GM19023 (cell line): ENCODE measurements around the gene EVL.

ENCODE experiments used
- ATAC-seq: cut with Tn5 transposase; IDR thresholded peaks from one replicate; pipeline ENCODE4 v1.9.1; 2021; ENCODE audit warnings: mild to moderate bottlenecking, moderate library complexity; ENCODE audit not compliant: unreplicated experiment

The EVL gene

DNA sequence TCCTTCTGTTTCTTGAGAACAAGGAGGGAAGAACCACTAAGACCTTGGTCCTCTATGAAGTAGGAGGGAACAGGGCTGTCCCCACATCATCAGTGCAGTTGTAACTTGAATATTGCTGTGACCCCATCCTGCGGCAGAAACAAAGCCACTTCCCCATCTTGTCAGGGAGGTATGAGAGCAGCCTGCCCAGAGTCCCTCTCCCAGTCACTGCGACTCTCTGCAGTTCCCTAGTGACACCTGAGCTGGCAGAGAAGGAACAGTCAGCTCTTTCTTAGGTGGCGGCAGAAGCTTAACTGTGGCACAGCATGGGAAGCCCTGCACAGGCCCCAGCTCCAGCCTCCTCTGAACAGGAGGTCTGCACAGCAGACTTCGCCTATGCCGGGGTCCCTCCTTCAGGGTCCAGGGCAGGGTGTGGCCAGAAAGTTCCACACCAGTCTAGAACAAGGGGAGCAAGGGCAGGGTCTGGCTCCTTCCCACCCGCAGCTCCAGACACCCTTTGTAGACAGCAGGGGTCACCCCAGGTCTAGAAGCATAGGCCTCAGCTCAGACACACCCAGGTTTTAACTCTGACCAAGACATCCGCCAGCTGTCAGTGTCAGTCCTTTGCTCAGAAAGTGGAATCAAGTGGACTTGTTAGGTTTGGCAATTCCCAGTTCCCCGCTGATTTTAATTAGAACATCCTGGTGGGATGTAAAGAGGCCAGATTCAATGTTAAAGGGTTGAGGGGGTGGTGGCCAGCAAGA is 57.4 kb downstream of the EVL start:
- ATAC-seq: no peak

- ATAC-seq: no peak
Observed at GRCh38 chr14:100123618-100124017, 58.4 kb downstream of the EVL start.

- ATAC-seq: no peak
Observed at GRCh38 chr14:100124551-100125088, 59.4 kb downstream of the EVL start.

GRCh38 chr14:100126401-100126800 is 61.2 kb downstream of the EVL start:
- ATAC-seq: no peak

GRCh38 chr14:100127853-100128455 is 62.7 kb downstream of the EVL start:
- no peak for ATAC-seq

DNA sequence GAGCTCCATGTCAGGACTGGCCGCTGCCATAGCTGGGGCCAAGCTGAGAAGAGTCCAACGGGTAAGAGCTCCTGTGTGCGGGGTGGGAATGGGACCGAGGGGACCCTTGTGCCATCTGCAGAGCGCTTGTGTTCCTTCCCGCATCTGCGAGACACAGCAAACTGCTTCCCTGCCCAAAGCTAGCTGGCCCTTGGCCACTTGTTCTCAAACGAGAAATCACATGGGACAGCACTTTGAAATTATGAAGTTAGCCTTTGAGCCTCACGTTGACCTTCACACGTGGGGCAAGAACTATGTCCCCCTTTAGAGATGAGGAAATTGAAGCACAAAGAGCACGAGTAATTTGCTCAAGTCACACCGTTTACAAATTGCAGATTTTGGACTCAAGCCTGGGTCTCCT is 63.5 kb downstream of the EVL start:
- ATAC-seq: no peak

DNA sequence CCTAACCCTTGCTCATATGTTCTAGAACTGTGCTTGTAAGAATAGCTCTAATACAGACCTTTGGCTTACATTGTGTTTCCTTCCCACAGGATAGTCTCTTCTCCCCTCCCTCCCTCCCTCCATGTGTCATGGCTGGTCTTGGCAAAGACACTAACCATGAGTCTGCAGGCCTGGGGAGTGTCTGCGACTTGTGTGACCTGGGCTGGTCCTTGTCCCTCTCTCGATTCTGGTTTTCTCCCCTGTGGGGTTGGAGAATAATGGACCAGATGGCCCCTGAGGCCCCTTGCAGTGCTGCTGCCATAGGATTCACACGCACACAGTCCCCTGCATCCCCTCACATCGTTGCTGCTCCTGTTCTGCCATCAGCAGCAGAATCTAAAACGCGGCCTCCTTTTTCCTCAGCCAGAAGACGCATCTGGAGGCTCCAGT is 64.0 kb downstream of the EVL start:
- no peak for ATAC-seq

- ATAC-seq: no peak
Observed at GRCh38 chr14:100130521-100130920, 65.3 kb downstream of the EVL start.

- ATAC-seq: no peak
Observed at GRCh38 chr14:100131181-100131580, 66.0 kb downstream of the EVL start.

DNA sequence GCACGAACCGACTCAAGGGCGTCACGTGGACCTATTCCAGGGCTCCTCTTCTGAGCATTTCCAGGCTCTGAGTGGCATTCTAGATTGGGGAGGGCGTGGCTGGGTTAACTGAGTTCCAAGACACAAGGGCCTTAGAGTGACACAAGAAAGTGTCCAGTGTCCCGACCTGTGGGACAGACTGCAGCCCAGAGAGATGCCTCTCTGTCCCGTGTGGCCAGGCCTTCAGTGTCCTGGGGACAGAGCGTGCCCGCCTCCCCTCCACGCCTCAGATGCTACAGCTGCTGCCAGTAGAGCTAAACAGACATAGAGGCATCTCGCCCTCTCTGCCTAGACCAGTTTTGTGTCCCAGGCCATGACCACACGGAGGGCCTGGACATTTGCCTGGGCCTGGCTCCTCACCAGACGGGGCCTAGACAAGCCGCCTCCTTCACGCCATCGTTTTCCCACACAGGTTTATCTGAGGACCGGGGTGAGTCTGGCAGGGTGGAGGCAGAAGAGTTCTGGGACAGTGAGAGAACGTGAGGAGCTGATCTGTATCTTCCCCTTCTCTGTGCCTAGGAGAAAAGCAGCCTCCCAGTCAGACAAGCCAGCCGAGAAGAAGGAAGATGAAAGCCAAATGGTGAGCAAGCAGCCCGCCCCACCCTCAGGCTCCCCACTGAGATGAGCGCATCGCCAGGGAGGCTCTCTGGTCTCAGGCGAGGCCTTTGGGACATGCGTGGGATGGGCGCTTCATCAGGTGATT is 67.1 kb downstream of the EVL start:
- no peak for ATAC-seq

- no peak for ATAC-seq
Observed at GRCh38 chr14:100132903-100133510, 67.8 kb downstream of the EVL start.

GRCh38 chr14:100134586-100134985 is 69.4 kb downstream of the EVL start:
- ATAC-seq: no peak

GRCh38 chr14:100135073-100135472 is 69.9 kb downstream of the EVL start:
- no peak for ATAC-seq

DNA sequence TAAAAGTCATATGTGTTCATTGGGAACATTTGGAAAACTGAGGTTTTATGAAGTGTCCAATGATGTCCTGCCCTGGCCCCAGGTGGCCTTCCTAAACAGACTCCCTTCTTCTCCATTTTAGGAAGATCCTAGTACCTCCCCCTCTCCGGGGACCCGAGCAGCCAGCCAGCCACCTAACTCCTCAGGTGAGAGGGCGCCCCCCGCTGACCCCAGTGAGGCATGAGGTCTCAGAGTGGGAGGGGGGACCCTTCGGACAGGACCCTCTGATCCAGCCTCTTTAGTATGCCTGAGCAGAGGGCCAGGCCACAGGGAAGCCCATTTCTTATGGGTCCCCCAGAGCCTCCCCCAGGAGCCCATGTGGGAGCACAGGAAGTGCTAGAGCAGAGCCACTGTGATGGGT is 70.6 kb downstream of the EVL start:
- ATAC-seq: no peak

DNA sequence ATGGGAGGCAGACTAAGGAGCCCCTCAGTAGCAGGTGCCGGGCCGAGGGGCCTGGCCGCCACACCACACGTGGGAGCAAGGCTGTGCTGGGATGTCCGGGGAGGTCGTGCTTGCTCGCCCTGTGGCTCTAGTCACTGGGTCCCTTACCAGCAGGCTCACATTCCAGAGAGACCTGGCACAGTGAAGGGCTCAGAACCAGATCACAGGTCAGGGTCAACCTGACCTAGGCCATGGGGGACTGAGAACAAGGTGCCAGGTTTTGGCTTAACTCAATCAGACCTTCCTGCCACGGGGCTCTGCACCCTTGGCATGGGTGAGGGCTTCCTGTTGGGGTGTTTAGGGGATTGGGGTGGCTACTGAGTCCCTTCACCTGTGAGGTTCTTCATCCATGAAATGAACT is 72.0 kb downstream of the EVL start:
- no peak for ATAC-seq

- peak; percentile 64 for ATAC-seq
Observed at GRCh38 chr14:100138082-100138787, 73.0 kb downstream of the EVL start.

DNA sequence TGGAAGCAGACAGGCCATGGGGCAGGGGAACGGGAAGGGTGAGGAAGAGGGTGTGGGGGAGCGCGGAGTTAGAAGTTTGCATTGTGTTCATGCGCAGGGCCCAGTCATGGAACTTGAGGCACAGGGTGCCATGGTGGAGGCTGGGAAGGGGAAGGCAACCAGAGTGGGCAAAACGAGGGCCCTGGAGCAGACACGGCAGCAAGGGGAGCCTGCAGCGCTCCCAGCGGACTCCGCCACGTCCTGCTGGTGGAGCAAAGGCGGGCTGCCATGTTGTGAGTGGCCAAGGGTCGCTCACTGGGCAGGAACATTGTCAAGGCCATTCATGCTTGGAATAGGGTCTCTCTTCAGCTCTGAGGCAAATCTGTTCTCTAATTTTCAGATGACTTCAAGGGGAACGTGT is 73.7 kb downstream of the EVL start:
- ATAC-seq: no peak

DNA sequence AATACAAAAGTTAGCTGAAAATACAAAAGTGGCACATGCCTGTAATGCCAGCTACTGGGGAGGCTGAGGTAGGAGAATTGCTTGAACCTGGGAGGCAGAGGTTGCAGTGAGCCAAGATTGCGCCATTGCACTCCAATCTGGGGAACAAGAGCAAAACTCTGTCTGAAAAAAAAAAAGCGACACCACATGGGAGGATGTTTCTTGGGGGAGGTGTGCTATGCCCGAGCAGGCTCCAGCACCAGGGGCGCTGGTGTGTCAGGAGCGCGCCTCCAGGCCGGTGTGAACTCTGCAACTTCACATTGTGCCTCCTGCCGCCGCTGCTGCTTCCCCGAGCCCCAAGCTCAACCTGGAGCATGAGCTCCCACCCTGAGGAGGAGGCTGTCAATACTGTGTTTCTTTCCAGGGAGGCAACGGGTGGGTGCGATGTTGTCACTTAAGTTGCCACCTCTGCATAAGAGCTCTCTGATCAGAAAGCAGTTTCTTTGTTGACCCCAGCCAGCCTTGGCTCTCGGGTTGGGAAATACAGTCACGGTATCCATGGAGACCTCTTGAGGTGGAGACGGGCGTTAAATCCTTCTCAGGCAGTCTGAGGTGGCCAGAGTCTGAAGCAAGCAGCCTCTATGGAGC is 75.3 kb downstream of the EVL start:
- ATAC-seq: no peak

- no peak for ATAC-seq
Observed at GRCh38 chr14:100141098-100141497, 75.9 kb downstream of the EVL start.
